Measurements from ENCODE around the gene RASGRP2.

The RASGRP2 gene

DNA sequence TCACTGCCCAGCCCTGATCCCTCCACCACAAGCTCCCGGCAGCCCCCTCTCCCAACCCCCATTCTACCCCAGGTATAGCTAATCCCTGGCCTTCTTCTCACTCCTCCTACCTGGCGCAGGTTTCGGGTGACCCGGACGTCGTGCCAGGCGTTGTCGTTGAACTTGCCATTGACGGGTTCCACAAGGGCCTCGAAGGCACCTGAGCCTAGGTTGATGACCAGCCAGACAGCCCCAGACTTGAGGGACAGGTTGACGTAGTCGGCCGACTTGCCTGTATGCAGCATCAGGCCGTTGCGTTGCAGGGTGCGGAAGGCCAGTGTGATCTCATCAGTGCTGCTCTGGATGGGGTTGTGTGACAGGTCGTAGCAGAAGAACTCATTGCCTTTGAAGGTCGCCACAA is 58.4 kb downstream of the RASGRP2 start:
- DNase-seq (ENCODE audit: low spot score) = no peak
- TF ChIP-seq, protein P1, sequence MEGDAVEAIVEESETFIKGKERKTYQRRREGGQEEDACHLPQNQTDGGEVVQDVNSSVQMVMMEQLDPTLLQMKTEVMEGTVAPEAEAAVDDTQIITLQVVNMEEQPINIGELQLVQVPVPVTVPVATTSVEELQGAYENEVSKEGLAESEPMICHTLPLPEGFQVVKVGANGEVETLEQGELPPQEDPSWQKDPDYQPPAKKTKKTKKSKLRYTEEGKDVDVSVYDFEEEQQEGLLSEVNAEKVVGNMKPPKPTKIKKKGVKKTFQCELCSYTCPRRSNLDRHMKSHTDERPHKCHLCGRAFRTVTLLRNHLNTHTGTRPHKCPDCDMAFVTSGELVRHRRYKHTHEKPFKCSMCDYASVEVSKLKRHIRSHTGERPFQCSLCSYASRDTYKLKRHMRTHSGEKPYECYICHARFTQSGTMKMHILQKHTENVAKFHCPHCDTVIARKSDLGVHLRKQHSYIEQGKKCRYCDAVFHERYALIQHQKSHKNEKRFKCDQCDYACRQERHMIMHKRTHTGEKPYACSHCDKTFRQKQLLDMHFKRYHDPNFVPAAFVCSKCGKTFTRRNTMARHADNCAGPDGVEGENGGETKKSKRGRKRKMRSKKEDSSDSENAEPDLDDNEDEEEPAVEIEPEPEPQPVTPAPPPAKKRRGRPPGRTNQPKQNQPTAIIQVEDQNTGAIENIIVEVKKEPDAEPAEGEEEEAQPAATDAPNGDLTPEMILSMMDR (IDR thresholded peaks at IDR 0.05; ENCODE audit: extremely low read depth, insufficient read depth, missing control alignments) = no peak
- in situ Hi-C loops (cut with MboI; ENCODE audit: low pct_unique_long_range_greater_than_20kb, low sequenced_read_pairs, unreplicated experiment) = no loop called here

DNA sequence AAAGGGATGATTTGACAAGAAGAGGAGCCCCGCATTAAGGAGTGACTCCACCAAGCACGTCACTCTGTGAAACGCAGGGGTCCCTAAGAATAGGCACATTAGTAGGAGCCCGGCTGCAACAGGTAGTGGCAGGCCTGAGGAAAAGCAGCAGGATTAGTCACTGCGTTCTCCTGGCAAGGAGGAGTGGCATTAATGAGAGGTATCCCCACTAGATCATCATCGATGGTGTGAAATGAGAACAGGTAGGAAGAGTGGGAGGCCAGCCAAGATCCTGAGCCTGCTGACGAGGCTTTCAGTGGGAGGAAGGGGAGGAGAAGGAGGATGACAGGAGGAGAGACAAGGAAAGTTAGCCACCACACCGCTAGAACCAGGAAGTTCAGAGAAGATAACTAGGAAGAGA is 59.6 kb downstream of the RASGRP2 start:
- no peak for DNase-seq (ENCODE audit: low spot score)
- TF ChIP-seq, protein P1 (IDR thresholded peaks at IDR 0.05; ENCODE audit: extremely low read depth, insufficient read depth, missing control alignments) = no peak
- in situ Hi-C loops (cut with MboI; ENCODE audit: low pct_unique_long_range_greater_than_20kb, low sequenced_read_pairs, unreplicated experiment) = no loop called here

GRCh38 chr11:64681171-64681570 is 62.8 kb downstream of the RASGRP2 start:
- no peak for DNase-seq (ENCODE audit: low spot score)
- TF ChIP-seq, protein P1 (IDR thresholded peaks at IDR 0.05; ENCODE audit: extremely low read depth, insufficient read depth, missing control alignments) = no peak
- in situ Hi-C loops (cut with MboI; ENCODE audit: low pct_unique_long_range_greater_than_20kb, low sequenced_read_pairs, unreplicated experiment) = no loop called here

DNA sequence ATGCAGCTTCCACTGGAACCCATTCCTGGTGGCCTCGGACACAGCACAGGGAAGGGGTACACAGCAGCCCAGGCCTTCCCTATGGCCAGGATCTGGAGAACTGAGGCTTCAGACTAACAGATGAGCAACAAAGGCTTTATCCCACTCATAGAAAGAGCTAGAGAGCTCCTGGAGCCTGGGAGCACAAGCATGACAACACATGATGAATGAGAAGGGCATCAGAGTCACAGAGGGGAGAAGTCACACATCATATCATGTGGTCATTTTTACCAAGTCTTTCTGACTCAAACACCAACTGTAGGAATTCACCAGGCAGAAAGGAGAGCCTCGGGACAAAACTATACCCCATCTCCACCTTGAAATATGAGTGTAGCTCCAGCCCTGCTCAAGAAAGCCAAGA is 64.1 kb downstream of the RASGRP2 start:
- TF ChIP-seq, protein P1 (IDR thresholded peaks at IDR 0.05; ENCODE audit: extremely low read depth, insufficient read depth, missing control alignments) = no peak
- DNase-seq (ENCODE audit: low spot score) = no peak
- in situ Hi-C loops (cut with MboI; ENCODE audit: low pct_unique_long_range_greater_than_20kb, low sequenced_read_pairs, unreplicated experiment) = no loop called here

DNA sequence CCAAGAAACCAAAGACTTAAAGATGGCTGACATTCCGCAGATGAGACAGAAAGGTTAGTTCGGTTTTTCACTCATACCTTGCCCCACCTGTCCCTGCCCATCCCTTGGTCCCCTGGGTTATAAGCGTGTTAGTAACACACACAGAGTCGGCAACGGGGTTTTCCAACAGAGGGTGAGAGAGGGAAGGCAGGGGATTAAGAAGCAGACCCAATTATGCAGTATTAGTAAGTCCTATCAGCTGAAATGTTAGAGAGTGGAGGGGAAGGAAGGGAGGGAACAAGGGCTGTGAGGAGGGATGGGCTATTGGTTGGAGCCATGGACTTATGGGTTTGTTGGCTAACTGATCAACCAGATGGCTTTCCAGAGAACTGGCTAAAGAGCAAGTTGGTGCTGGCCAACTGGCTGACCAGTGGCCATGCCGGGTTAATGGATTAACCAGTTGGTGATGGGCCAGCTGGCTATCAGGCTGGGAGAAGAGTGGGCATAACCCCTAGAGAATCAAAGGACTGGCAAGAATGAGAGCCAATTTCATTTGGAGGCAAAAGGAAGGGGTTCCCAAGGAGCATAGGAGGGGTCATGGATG is 66.4 kb downstream of the RASGRP2 start:
- in situ Hi-C loops (cut with MboI; ENCODE audit: low pct_unique_long_range_greater_than_20kb, low sequenced_read_pairs, unreplicated experiment) = no loop called here
- no peak for DNase-seq (ENCODE audit: low spot score)
- TF ChIP-seq, protein P1 (IDR thresholded peaks at IDR 0.05; ENCODE audit: extremely low read depth, insufficient read depth, missing control alignments) = no peak

All from GM13977 (cell line).